Epithelial cell of alveolus of lung (primary cell): ENCODE measurements around the gene AGK. TPM values are rescaled to one million over a fixed set of nuclear protein-coding genes. Genes with fewer than 3 reads are reported as not detected.

Source experiments
- total RNA-seq: library from RNA; depleted of rRNA; stranded (reverse); fragments of >200 nt; gene quantifications from 2 replicates; pipeline ENCODE4 v1.2.1, GENCODE V29; 2015

AGK gene
- 20.3 and 25.7 TPM in 2 replicates for total RNA-seq

DNA sequence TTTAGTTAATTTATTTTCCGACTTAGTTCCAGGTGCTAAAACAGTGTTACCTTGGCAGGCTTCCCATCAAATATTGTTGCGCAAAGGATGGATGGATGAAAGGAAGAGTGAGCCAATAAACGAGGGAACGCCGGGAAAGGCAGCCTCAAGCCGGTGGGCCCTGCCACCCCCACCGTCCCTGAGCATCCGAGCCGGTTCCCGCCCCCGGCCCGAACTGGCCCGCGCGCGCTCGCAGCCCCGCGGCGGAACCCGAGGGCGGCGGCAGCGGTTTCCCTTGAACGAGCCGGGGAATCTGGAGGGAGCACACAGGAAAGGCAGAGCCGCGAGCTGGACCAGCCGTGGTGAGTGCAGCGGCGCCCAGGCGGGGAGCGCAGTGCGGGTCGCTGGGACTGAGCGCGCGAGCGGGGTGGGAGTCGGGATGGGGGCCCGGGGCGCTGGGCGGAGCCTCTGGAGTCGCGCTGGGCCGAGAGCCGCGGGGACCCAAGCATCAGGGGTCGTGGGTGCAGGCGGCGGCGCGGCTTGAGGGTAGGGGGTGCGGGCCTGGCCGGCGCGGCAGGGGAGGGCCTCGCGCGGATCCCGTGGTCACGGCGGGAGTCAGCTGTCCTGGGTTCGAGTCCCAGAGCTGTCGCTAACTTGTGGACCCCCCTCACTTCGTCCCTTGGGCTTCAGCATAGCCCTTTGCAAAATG lies at the start of gene AGK:
AGK (plus strand) TSS at position 317 of the 688 bp plus-strand sequence. CDS start 4,057 bp downstream, outside the sequence.

DNA sequence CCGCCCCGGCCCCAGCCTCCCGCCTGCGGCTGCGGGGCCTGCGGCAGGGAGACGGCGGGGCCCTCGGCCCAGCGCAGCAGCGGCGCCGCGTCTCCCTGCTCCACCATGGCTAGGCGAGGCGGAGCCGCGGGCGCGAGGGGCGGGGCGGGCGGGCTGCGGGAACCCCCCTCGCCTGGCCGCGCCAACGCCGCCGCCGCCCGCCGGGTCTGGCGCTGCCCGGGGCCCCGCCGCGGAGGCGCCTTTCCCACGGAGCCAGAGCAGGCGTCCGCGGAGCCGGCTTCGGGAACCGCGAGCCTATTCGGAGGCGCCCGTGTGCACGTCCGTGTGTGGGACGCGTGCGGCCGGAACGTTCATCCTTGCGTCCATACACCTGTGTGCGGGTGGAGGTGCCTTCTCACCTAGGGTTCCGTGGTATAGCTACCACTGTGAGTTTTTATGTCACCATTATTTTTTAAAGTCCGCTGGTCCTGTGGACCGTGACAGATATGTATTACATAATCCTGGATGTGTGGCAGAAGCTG lies 150.9 kb downstream of the AGK start, which contains the start of gene DENND11:
DENND11 (minus strand) TSS at position 120 of the 521 bp plus-strand sequence; CDS start at position 107, 13 bp downstream.

Other genes with a start within 250 kb of the AGK start
- 3.9 and 6.8 TPM in 2 replicates for gene DENND11, start 150.8 kb downstream of the AGK start, total RNA-seq
- gene WEE2, start 156.9 kb downstream of the AGK start, total RNA-seq = not detected in 2 replicates
- gene SSBP1, start 186.9 kb downstream of the AGK start, total RNA-seq = 170 and 221 TPM in 2 replicates
- gene TAS2R3, start 212.7 kb downstream of the AGK start, total RNA-seq = 1.1 TPM in 1 of 2 replicates, not detected in the other
- gene TAS2R4, start 225.3 kb downstream of the AGK start, total RNA-seq = under 0.01 and 0.88 TPM in 2 replicates
- gene TAS2R5, start 238.8 kb downstream of the AGK start, total RNA-seq = 0.39 and 0.48 TPM in 2 replicates